HG02970 (cell line): ENCODE measurements around the gene SYNPO2.

ENCODE experiments used
- ATAC-seq: cut with Tn5 transposase; IDR thresholded peaks from one replicate; pipeline ENCODE4 v1.9.1; 2021; ENCODE audit warnings: mild to moderate bottlenecking, moderate library complexity, moderate number of reproducible peaks; ENCODE audit not compliant: unreplicated experiment, low FRiP score

The SYNPO2 gene

DNA sequence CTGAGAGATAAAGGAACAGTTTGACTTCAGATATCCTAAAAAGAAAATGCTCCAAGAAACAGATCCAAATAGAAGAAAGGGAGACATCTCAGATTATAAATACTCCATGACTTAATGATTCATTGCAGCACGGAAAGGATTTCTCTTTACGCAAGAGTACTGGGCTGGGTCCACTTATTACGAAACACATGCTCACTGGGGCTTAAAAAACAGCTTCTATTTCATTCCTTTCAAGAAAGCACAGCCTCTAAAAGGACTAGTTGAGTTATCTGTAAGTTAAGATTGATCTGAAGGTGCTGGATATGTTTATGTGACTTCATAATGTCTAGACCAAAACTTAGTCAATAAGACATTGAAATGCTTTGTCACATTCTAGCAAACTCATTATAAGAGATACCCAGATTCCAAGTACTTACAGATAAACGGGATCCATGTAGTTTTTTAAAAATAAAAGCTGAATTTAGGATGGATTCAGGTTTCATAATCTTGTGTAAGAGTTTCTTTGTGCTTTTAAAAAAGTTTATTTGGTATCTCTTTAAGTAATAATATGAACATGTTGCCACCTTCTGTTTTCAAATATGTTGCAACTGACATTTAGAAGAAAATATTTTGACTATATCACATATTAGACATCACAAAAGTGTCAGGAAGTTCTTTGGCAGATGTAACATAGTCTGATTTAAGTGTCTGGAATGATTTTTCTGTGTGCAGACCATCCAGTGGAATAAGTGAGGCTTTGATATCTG lies 137.4 kb downstream of the SYNPO2 start:
- no peak for ATAC-seq

DNA sequence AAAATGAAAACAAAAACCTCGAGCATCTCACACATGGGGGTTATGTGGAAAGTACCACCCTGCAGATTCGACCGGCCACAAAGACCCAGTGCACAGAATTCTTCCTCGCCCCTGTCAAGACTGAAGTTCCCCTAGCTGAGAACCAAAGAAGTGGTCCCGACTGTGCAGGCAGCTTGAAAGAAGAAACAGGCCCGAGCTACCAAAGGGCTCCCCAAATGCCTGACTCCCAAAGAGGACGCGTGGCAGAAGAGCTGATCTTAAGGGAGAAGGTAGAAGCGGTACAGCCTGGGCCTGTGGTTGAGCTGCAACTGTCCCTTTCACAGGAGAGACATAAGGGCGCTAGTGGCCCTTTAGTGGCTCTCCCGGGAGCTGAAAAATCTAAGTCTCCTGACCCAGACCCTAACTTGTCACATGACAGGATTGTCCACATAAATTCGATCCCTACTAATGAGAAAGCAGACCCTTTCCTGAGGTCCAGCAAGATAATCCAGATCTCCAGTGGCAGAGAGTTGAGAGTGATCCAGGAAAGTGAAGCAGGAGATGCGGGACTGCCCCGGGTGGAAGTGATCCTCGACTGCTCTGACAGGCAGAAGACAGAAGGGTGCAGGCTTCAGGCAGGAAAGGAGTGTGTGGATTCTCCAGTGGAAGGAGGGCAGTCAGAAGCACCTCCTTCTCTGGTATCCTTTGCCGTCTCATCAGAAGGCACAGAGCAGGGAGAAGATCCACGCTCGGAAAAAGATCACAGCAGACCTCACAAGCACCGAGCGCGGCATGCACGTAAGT lies 138.2 kb downstream of the SYNPO2 start:
- no peak for ATAC-seq

DNA sequence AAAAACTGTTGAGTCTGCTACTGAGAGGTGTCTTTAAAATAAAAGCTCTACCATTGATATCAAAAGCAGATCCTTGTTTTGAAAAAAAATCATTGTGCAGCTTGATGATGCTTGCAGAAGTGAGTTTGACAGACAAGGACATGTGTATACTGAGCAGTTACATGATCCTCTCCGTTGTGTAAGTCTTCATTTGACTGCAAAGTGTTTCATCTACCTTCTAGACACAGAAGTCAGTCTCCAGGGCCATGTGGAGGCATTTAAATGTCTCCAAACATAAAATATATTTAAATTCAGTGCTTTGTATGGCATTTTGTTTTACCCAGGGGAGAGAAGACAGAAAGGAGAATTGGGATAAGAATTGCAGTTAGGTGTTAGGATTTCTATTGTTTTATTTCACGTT lies 139.2 kb downstream of the SYNPO2 start:
- no peak for ATAC-seq

DNA sequence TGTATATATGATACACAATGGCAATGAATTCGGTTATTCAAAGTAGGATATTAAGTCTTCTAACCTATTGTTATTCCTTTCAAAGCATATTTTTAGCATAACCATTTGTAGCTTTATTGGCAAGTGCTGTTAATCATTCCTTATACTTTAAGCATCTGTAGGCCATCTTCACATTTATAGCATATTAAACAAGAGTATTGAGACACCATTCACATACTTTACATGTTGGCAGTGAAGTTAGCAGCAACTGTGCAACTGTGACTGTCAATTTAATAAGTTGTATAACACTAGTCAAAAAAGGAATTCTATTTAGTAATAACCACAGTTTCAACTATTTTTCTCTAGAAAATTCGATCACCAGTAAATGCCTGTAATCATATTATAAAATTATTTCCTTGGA lies 139.6 kb downstream of the SYNPO2 start:
- ATAC-seq: no peak

DNA sequence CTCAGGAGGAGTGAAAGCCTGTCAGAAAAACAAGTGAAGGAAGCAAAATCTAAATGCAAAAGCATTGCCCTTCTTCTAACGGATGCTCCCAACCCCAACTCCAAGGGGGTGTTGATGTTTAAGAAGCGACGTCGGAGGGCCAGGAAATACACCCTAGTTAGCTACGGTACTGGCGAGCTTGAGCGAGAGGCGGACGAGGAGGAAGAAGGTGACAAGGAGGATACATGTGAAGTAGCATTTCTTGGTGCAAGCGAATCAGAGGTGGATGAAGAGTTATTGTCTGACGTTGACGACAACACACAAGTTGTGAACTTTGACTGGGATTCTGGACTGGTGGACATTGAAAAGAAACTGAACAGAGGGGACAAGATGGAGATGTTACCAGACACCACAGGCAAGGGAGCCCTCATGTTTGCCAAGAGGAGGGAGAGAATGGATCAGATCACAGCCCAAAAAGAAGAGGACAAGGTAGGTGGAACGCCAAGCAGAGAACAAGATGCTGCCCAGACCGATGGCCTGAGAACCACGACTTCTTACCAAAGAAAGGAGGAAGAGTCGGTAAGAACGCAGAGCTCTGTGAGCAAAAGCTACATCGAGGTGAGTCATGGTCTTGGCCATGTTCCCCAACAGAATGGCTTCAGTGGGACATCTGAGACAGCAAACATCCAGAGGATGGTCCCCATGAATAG lies 141.3 kb downstream of the SYNPO2 start:
- no peak for ATAC-seq

DNA sequence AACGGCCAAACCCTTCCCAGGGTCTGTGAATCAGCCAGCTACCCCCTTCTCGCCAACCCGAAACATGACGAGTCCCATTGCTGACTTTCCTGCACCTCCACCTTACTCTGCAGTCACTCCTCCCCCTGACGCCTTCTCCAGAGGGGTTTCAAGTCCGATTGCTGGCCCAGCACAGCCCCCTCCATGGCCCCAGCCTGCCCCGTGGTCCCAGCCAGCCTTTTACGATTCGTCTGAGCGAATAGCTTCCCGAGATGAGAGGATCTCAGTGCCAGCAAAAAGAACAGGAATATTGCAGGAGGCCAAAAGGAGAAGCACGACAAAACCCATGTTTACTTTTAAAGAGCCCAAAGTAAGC lies 141.9 kb downstream of the SYNPO2 start:
- ATAC-seq: no peak

DNA sequence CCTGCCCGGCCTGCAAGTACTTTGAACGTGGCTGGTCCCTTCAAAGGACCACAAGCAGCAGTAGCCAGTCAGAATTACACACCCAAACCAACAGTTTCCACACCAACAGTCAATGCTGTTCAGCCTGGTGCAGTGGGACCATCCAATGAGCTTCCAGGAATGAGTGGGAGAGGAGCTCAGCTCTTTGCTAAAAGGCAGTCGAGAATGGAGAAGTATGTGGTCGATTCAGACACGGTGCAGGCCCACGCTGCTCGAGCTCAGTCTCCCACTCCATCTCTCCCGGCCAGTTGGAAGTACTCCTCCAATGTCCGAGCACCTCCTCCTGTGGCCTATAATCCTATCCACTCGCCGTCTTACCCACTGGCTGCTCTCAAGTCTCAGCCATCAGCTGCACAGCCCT lies 142.6 kb downstream of the SYNPO2 start:
- ATAC-seq: no peak

DNA sequence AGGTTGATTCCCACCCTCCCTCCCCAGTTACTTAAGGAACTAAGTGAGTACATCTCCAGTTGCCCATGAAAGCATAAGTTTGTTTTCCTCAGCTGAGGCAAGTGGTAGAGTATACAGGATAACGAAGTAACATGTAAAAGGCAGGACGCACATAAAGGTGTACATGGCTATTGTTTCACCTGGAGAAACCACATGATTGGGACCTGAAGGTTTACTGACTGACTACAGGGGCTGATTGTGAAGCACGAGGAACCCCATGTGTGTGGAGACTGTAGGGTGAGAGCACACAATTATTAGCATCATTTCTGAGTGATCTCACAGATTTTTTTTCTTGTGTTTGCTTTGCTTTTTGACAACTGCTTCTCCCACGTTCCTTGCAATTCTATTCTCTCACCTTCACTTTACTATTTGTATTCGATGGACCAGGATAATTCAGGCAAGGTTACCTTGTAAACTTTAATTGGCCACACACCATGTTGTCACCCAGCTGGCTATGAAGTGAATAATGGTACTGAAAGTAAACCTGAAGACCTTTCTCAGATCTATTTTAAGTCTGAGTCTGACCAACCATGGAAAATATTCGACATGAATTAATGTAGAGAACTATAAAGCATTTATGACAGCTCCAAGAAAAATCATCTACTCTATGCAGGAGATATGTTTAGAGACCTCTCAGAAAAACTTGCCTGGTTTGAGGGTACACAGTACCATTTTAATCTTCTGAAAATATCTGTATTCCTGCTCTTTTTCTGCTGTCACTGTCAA lies 144.4 kb downstream of the SYNPO2 start:
- no peak for ATAC-seq

DNA sequence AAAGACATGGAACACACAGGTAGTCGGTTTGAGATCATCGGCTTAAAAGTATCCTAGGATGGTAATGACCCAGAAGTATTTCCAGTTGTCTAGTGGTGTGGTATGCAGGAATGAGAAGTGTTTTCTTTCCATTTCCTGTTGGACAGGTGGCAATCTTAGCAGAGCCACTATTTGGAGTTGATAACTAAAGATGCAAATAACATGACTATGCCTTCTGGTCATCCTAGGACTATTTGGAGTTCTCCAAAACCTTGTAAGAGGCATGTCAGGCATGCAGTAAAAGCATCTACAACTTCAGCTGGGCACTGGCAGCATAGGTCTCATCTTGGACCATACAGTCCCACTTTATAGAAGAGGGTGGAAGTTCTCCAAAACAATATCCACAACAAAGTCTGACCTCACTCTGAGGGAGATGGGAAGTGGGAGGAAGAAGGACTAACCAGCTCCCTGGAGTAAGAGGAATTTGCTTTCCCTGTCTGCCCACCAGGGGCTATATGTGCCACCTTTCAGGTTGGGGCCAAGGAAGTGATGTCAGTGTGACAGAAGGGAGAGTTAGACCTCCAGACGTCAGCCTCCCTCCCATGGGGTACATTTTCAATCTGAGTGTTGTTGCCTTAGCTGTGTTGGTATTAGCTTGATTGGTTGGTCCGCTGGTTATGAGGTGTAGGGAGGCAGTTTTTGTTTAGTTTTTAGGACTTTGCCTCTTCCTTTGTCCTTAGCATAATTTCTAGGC lies 145.8 kb downstream of the SYNPO2 start:
- no peak for ATAC-seq

DNA sequence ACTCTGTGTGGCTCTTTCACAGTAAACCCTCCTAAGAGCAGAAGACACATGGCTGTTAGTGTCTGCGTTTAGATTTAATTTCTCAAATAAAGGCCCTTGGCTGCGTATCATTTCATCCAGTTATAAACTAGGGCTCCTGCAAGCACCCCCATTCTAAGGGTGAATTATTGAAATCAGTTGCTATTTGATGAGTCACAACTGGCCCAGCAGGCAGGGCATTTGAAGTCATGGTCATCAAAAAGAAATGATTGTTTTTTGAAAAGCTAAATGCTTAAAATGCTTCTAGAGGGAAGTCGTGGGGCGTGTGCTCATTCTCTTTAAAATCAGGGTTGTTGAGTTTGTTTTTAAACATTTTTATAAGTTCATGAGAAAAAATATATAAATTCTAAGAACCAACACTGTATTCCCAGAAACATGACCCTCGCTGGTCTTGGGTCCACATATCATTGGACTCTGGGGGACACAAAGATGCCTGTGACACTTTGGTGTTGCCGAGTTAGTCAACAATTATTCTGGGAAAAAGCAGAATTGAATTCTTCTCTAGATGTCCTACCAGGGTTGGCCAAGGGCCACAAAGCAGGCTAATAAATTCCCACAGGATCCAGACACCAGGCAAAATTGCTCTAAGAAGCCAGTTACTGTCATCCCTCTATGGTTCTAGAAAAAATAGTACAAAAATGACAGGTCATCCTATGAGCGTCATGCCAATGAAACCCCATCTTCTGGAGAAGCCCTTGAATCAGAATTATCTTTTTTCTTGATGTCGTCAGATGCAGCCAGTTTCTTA lies 147.5 kb downstream of the SYNPO2 start:
- ATAC-seq: no peak

DNA sequence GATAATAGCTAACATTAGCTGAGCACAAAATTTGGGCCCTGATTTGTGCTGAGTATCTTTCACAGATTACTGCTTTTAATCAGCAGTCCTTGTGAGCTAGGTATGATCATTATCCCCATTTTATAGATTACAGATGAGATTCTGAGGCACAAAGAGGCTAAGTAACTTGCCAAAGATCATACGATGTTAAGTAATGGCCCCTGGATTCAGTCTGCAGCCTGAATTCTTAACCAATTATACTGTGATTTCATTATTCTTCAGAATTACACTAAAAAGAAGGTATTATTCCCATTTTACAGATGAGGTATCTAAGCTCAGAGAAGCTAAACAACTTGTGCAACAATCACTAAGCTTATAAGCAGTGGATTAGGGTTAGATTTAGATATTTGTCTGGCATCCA lies 149.1 kb downstream of the SYNPO2 start:
- ATAC-seq: no peak

DNA sequence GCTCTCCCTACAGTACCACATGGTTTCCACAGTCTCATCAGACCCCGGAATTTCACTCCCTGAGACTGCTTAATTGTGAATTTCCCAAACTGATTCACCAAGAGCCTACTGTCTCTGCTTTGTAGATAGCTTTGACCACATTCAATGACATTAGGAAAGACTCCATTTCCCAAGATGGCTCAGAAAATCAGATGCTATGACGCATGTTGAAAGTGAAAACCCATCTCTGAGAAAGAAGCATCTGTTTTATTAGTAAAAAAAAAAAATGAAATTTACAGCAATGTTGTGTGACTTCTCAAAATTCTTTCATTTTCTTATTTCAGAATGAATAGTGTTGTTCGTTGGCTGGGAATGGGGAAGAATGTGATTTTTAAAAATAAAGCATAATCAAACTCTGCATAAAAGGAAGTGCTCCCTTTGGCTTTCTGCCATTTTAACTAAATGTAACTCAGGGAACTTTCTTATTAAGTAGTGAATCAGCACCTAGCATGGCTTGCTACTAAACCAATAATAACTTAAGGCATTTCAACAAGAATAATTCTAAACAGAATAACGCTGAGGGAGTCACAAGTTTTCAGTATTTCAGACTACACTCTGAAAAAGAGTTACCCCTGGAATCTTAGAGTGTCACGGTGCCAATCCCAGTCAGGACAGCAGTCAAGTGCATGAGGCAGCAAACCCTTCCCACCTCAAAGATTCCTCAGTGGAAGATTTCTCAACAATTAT lies 149.6 kb downstream of the SYNPO2 start:
- no peak for ATAC-seq

DNA sequence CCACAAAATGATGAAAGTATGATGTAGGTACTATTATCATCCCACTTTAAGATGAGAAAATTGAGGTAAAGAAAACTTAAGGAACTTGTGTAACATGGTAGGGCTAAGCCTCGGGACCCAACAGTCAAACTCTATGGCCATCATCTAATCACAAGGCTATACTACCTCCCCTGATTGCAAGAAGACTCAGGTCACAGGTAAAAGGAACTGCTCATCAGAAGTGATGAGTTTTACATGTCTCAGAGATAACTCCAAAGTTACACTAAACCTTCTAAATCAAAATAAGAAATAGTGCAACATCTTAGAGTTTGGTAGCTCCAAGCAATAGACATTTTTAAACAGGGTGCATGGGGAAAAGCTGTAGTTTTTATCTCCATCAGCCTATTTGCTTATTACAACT lies 150.5 kb downstream of the SYNPO2 start:
- no peak for ATAC-seq

DNA sequence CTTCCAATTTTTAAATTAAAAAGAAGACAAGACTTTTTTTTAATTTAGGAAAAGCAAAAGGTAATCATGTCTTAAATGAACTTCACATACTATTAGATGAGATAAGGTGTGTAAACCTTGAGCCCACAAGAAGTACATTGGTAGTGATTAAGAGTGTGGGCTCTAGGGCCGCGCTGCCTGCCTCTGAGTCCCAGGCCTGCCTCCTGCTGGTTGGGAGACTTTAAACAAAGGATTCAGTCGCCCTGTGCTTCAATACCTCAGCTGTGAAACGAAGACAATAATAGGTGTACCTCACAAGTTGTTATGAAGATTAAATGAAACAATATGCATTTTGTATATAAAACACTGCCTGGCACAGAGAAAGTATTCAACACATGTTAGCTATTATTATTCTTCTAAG lies 151.1 kb downstream of the SYNPO2 start:
- ATAC-seq: no peak

DNA sequence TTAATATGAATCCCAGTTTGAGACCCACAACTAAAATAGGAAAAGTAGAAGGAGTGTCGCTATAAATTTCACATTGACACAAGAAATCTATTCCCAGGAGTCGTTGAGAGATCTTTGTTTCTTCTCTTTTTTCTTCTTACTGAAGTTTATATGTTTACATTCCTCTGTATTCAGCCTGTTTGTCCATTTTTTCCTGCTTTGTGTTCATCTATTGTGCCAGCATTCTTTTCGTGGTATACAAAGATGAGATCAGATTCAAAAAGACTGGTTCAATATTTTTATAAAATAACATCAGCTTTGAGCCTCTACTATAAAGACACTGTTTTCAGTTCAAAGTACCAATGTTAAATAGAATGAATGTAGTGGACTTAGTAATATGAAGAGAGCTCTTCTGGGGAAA lies 151.6 kb downstream of the SYNPO2 start:
- ATAC-seq: no peak

DNA sequence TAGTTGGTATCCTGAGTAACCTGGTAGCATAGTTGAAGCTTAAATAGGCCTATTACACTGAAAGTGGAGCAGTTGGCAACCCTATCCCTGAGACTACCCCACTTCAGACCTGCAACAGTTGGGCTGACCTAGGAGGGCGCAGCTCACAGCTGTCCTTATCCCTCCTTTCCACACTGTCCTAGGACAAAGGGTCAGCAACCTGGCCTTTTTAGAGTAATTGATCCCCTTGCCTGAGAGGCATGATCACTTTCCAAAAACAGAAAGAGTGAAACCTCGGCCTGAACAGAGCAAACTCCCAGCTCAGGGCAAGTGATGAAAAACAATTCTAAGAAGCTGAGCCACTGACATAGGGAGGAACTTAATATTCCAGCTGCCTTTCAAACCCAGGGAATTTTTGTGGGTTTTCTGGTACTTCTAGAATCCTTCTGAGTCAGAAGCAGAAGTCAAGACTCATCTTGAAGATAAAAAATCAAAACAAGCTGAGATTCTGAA lies 152.1 kb downstream of the SYNPO2 start:
- ATAC-seq: no peak

DNA sequence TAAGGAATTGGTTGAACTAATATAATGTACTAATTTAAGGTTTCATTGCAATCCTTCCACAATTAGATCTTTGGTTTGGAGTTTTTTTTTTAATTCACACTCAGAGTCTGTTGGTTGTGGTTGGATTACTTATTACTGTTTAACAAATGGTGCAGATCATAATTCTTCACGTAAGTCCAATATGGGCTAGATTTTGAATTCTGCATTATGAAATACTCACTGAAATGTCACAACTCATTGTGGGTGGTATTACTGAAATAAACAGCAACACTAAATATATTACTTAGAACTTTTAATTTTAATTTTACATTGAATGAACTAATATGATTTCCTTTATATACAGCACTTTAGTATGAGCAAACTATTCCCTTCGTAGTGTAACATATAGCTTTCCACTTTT lies 152.7 kb downstream of the SYNPO2 start:
- ATAC-seq: no peak

DNA sequence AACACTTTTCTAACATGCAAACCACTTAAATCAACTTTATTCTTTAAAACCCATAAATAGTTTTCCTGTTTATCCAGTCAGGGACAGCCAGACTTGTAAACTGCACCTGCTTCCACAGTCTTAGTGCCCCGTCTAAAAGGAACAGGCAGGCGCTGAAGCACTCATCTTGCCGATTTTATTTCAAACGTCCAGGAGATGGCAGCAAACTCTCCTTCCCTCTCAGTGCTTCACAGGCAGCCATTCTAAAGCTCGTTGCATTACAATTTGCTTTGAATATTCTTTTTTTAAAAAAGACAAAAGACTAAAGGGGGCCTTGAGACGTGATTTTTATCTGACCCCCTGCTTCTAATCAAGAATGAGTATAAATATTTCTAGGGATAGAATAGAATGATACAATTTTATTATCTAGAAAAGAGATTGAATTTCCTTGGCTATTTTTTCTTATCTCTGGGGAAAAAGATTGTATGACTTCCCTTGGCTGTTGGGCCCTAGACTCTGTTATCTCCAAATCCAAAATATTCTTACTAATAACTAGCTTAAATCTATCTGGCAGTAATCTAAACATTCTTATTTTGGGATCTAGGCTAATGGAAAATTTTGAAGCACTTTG lies 153.4 kb downstream of the SYNPO2 start:
- peak; percentile 89 for ATAC-seq
